ENCODE measurements around the gene PDE4DIP. TPM values are rescaled to one million over a fixed set of nuclear protein-coding genes. Genes with fewer than 3 reads are reported as not detected.
"Not testable (repeated sequence)": the region's sequence is repeated elsewhere in the genome, so short reads cannot be mapped to it uniquely, and the experiment has no call there.

PDE4DIP gene
- total and polyA plus RNA-seq, 4 donors = 7.3 to 65.4 (median 24.6) TPM

GRCh38 chr1:148901150-148901952 is 57.1 kb downstream of the PDE4DIP start:
- not testable (repeated sequence) for H3K36me3 ChIP-seq (ENCODE audit: control insufficient read depth in 4 of 4, insufficient read depth in 3 of 4, low read depth in 1 of 4, low read length in 3 of 4); H3K4me3 ChIP-seq (ENCODE audit: low read depth in 1 of 3, low read length in 3 of 3); H3K4me1 ChIP-seq (ENCODE audit: control insufficient read depth in 4 of 4, insufficient read depth in 4 of 4, low read length in 3 of 4); H3K9me3 ChIP-seq (ENCODE audit: control insufficient read depth in 4 of 4, low read length in 3 of 4); H3K27ac ChIP-seq (ENCODE audit: low read depth in 1 of 2, low read length in 2 of 2); DNase-seq (ENCODE audit: low spot score); H3K27me3 ChIP-seq (ENCODE audit: control insufficient read depth in 4 of 4, insufficient read depth in 4 of 4, low read length in 3 of 4); H3K9ac ChIP-seq (ENCODE audit: low read depth in 1 of 2, low read length in 2 of 2)
- 38% methylated on average over 3 of the region's 9 CpGs for WGBS

GRCh38 chr1:148901953-148902341 is 57.7 kb downstream of the PDE4DIP start:
- not testable (repeated sequence) for H3K36me3 ChIP-seq (ENCODE audit: control insufficient read depth in 4 of 4, insufficient read depth in 3 of 4, low read depth in 1 of 4, low read length in 3 of 4); H3K9ac ChIP-seq (ENCODE audit: low read depth in 1 of 2, low read length in 2 of 2); H3K4me3 ChIP-seq (ENCODE audit: low read depth in 1 of 3, low read length in 3 of 3); H3K9me3 ChIP-seq (ENCODE audit: control insufficient read depth in 4 of 4, low read length in 3 of 4); H3K4me1 ChIP-seq (ENCODE audit: control insufficient read depth in 4 of 4, insufficient read depth in 4 of 4, low read length in 3 of 4); DNase-seq (ENCODE audit: low spot score); H3K27me3 ChIP-seq (ENCODE audit: control insufficient read depth in 4 of 4, insufficient read depth in 4 of 4, low read length in 3 of 4); H3K27ac ChIP-seq (ENCODE audit: low read depth in 1 of 2, low read length in 2 of 2)
- no CpG with 5 or more reads among the region's 4 CpGs for WGBS

- not testable (repeated sequence) for H3K4me1 ChIP-seq (ENCODE audit: control insufficient read depth in 4 of 4, insufficient read depth in 4 of 4, low read length in 3 of 4)
These were observed 65.1 kb downstream of the PDE4DIP start for GRCh38 chr1:148909219-148909826.

GRCh38 chr1:148911303-148911928 is 67.2 kb downstream of the PDE4DIP start:
- H3K9ac ChIP-seq (ENCODE audit: low read depth in 1 of 2, low read length in 2 of 2); H3K9me3 ChIP-seq (ENCODE audit: control insufficient read depth in 4 of 4, low read length in 3 of 4); H3K36me3 ChIP-seq (ENCODE audit: control insufficient read depth in 4 of 4, insufficient read depth in 3 of 4, low read depth in 1 of 4, low read length in 3 of 4); H3K27ac ChIP-seq (ENCODE audit: low read depth in 1 of 2, low read length in 2 of 2); H3K4me1 ChIP-seq (ENCODE audit: control insufficient read depth in 4 of 4, insufficient read depth in 4 of 4, low read length in 3 of 4); H3K4me3 ChIP-seq (ENCODE audit: low read depth in 1 of 3, low read length in 3 of 3); H3K27me3 ChIP-seq (ENCODE audit: control insufficient read depth in 4 of 4, insufficient read depth in 4 of 4, low read length in 3 of 4); DNase-seq (ENCODE audit: low spot score): not testable (repeated sequence)
- WGBS = no CpG with 5 or more reads among the region's 5 CpGs

More at GRCh38 chr1:148909219-148909826, 65.1 kb downstream of the PDE4DIP start:
- H3K9ac ChIP-seq (ENCODE audit: low read depth in 1 of 2, low read length in 2 of 2); DNase-seq (ENCODE audit: low spot score); H3K9me3 ChIP-seq (ENCODE audit: control insufficient read depth in 4 of 4, low read length in 3 of 4); H3K4me3 ChIP-seq (ENCODE audit: low read depth in 1 of 3, low read length in 3 of 3); H3K27me3 ChIP-seq (ENCODE audit: control insufficient read depth in 4 of 4, insufficient read depth in 4 of 4, low read length in 3 of 4); H3K36me3 ChIP-seq (ENCODE audit: control insufficient read depth in 4 of 4, insufficient read depth in 3 of 4, low read depth in 1 of 4, low read length in 3 of 4); H3K27ac ChIP-seq (ENCODE audit: low read depth in 1 of 2, low read length in 2 of 2): not testable (repeated sequence)
- no CpG with 5 or more reads among the region's 4 CpGs for WGBS

GRCh38 chr1:148916222-148916621 is 72.0 kb downstream of the PDE4DIP start:
- WGBS = no CpG with 5 or more reads among the region's 2 CpGs
- not testable (repeated sequence) for H3K27ac ChIP-seq (ENCODE audit: low read depth in 1 of 2, low read length in 2 of 2); H3K9me3 ChIP-seq (ENCODE audit: control insufficient read depth in 4 of 4, low read length in 3 of 4); H3K4me1 ChIP-seq (ENCODE audit: control insufficient read depth in 4 of 4, insufficient read depth in 4 of 4, low read length in 3 of 4); DNase-seq (ENCODE audit: low spot score); H3K4me3 ChIP-seq (ENCODE audit: low read depth in 1 of 3, low read length in 3 of 3); H3K27me3 ChIP-seq (ENCODE audit: control insufficient read depth in 4 of 4, insufficient read depth in 4 of 4, low read length in 3 of 4); H3K9ac ChIP-seq (ENCODE audit: low read depth in 1 of 2, low read length in 2 of 2); H3K36me3 ChIP-seq (ENCODE audit: control insufficient read depth in 4 of 4, insufficient read depth in 3 of 4, low read depth in 1 of 4, low read length in 3 of 4)

GRCh38 chr1:148916695-148917348 is 72.6 kb downstream of the PDE4DIP start:
- WGBS = 47% methylated on average over 2 of the region's 4 CpGs
- H3K4me1 ChIP-seq (ENCODE audit: control insufficient read depth in 4 of 4, insufficient read depth in 4 of 4, low read length in 3 of 4); H3K27ac ChIP-seq (ENCODE audit: low read depth in 1 of 2, low read length in 2 of 2); H3K4me3 ChIP-seq (ENCODE audit: low read depth in 1 of 3, low read length in 3 of 3); H3K9ac ChIP-seq (ENCODE audit: low read depth in 1 of 2, low read length in 2 of 2); H3K9me3 ChIP-seq (ENCODE audit: control insufficient read depth in 4 of 4, low read length in 3 of 4); H3K36me3 ChIP-seq (ENCODE audit: control insufficient read depth in 4 of 4, insufficient read depth in 3 of 4, low read depth in 1 of 4, low read length in 3 of 4); DNase-seq (ENCODE audit: low spot score); H3K27me3 ChIP-seq (ENCODE audit: control insufficient read depth in 4 of 4, insufficient read depth in 4 of 4, low read length in 3 of 4): not testable (repeated sequence)

GRCh38 chr1:148918836-148919447 is 74.7 kb downstream of the PDE4DIP start:
- H3K27me3 ChIP-seq (ENCODE audit: control insufficient read depth in 4 of 4, insufficient read depth in 4 of 4, low read length in 3 of 4); H3K27ac ChIP-seq (ENCODE audit: low read depth in 1 of 2, low read length in 2 of 2); H3K4me1 ChIP-seq (ENCODE audit: control insufficient read depth in 4 of 4, insufficient read depth in 4 of 4, low read length in 3 of 4); DNase-seq (ENCODE audit: low spot score); H3K9ac ChIP-seq (ENCODE audit: low read depth in 1 of 2, low read length in 2 of 2); H3K4me3 ChIP-seq (ENCODE audit: low read depth in 1 of 3, low read length in 3 of 3); H3K36me3 ChIP-seq (ENCODE audit: control insufficient read depth in 4 of 4, insufficient read depth in 3 of 4, low read depth in 1 of 4, low read length in 3 of 4); H3K9me3 ChIP-seq (ENCODE audit: control insufficient read depth in 4 of 4, low read length in 3 of 4): not testable (repeated sequence)
- whole genome bisulfite sequencing = 95% methylated on average over 2 of the region's 3 CpGs

GRCh38 chr1:148921047-148921446 is 76.8 kb downstream of the PDE4DIP start:
- H3K27ac ChIP-seq (ENCODE audit: low read depth in 1 of 2, low read length in 2 of 2); H3K4me1 ChIP-seq (ENCODE audit: control insufficient read depth in 4 of 4, insufficient read depth in 4 of 4, low read length in 3 of 4); H3K4me3 ChIP-seq (ENCODE audit: low read depth in 1 of 3, low read length in 3 of 3); H3K27me3 ChIP-seq (ENCODE audit: control insufficient read depth in 4 of 4, insufficient read depth in 4 of 4, low read length in 3 of 4); H3K9ac ChIP-seq (ENCODE audit: low read depth in 1 of 2, low read length in 2 of 2); H3K9me3 ChIP-seq (ENCODE audit: control insufficient read depth in 4 of 4, low read length in 3 of 4); DNase-seq (ENCODE audit: low spot score); H3K36me3 ChIP-seq (ENCODE audit: control insufficient read depth in 4 of 4, insufficient read depth in 3 of 4, low read depth in 1 of 4, low read length in 3 of 4): not testable (repeated sequence)
- no CpG with 5 or more reads among the region's 1 CpG for WGBS

Measured in liver (tissue), 9 donors.